H1 (cell line): Measurements from ENCODE around the gene OLR1. TPM values are rescaled to one million over a fixed set of nuclear protein-coding genes. Genes with fewer than 3 reads are reported as not detected.

Source experiments
- CTCF ChIP-seq, 3 experiments: IDR thresholded peaks; 1 replicate in 2 of 3; 2 replicates in 1 of 3; pipeline versions ENCODE4 v1.5.1 to v1.6.1; 2011; ENCODE audit warnings: low read length in 3 of 3, mild to moderate bottlenecking in 3 of 3, inconsistent platforms in 2 of 3, low read depth in 1 of 3, moderate library complexity in 1 of 3; ENCODE audit not compliant: insufficient read depth in 1 of 3; ENCODE audit errors: control extremely low read depth in 1 of 3
- EZH2 ChIP-seq: fragments of 200-600 bp; sonication (generic); IDR thresholded peaks from 2 replicates; pipeline ENCODE4 v1.7.1; 2012; ENCODE audit warnings: low read depth, mild to moderate bottlenecking, moderate library complexity, low read length, inconsistent platforms; ENCODE audit not compliant: severe bottlenecking
- GABPA ChIP-seq: IDR thresholded peaks from 2 replicates; pipeline ENCODE4 v1.6.1; 2011; ENCODE audit warnings: mild to moderate bottlenecking, low read length, moderate library complexity, borderline replicate concordance; ENCODE audit not compliant: insufficient read depth
- JUND ChIP-seq: IDR thresholded peaks from 2 replicates; pipeline ENCODE4 v1.6.1; 2011; ENCODE audit warnings: mild to moderate bottlenecking, improper control_type of control experiment, low read length
- RFX5 ChIP-seq: IDR thresholded peaks from 2 replicates; pipeline ENCODE4 v1.6.1; 2011; ENCODE audit warnings: low read depth, low read length, improper control_type of control experiment, borderline replicate concordance
- polyA plus RNA-seq, 7 experiments: library from polyadenylated mRNA; depleted of rRNA in 3 of 7; stranded (reverse) in 5 of 7; unstranded in 2 of 7; fragments of >200 nt in 5 of 7; fragments of 200-250 nt in 2 of 7; gene quantifications; 1 replicate in 5 of 7; 2 replicates in 1 of 7; 4 replicates in 1 of 7; pipeline versions ENCODE4 v1.2.1 to v1.2.3, GENCODE V29; 2011 to 2013; ENCODE audit warnings: missing spikeins in 2 of 7, mixed read lengths in 2 of 7
- total RNA-seq: library from RNA; stranded (reverse); fragmentation: NEBNext Ultra II Directional; extraction: Animal tissue kit (Norgen Biotek cat#: 25700); gene quantifications from 2 replicates; pipeline ENCODE4 v1.2.1, GENCODE V29; 2021

The OLR1 gene
- total and polyA plus RNA-seq, 2 of the 8 experiments (the other 6 are each of a cell fraction or from before 2014, with no cell fraction given): not detected

DNA sequence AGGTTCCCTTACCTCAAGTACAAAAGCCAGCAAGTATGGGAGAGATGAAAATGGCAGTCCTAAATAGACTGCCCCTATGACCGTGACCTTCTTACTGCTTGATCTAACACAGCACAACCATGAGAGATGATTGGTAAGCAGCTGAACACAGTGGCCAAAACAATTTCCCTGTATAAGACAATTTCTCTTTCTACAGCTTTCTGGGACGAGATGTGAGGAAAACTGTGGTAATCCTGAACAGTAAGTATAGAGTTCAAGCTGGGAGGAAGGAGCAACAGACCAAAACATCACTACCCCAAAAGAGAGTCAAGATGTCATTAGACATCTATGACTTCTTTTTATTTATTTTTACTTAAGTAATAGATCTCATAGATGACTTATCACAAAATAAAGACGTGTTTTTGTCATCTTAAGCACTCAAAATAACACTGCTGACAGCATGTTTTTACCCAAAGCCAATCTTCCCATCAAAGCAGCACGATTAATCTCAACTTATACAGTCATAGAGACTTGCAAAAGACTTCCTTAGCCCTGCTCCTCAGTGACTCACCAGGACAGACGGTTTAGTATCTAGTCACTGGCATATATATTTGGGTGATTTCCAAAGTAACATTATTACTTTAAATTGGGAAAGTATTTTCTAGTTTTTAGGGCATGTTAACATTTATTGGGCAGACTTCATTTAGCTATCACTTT is 10.6 kb upstream of the OLR1 start (continued):
- TF ChIP-seq RFX5: no peak
- no peak for TF ChIP-seq GABPA
- TF ChIP-seq CTCF (IDR thresholded peaks at IDR 0.05; ENCODE audit: control extremely low read depth in 1 of 3, insufficient read depth in 1 of 3, low read depth in 1 of 3, low read length in 3 of 3): no peak
- no peak for TF ChIP-seq EZH2
- TF ChIP-seq JUND: no peak
